Lung (tissue), 12 donors: ENCODE measurements around the gene OR6A2. TPM values are rescaled to one million over a fixed set of nuclear protein-coding genes. Genes with fewer than 3 reads are reported as not detected.

Experiments
- ATAC-seq: fragments of 200-7000 bp; cut with Tn5 transposase; one replicate; pipeline ENCODE4 v1.9.1; 2020; ENCODE audit warnings: moderate number of reproducible peaks; ENCODE audit not compliant: insufficient read depth, low FRiP score
- DNase-seq, 3 donors: peaks; one replicate each; pipeline ENCODE4 v3.0.0-alpha.2; 2013 to 2017
- H3K27ac ChIP-seq, 2 donors: one replicate each; pipeline ENCODE4 v1.5.1; 2013; ENCODE audit warnings: mild to moderate bottlenecking in 2 of 2, moderate library complexity in 2 of 2, control low read depth in 1 of 2, inconsistent platforms in 1 of 2, low read depth in 1 of 2, low read length in 1 of 2
- H3K27me3 ChIP-seq, 3 donors: one replicate each; pipeline ENCODE4 v1.5.1; 2013; ENCODE audit warnings: low read length in 2 of 3; ENCODE audit not compliant: control insufficient read depth in 3 of 3, insufficient read depth in 3 of 3
- H3K36me3 ChIP-seq, 4 donors: one replicate each; pipeline ENCODE4 v1.5.1; 2013; ENCODE audit warnings: low read length in 4 of 4, mild to moderate bottlenecking in 1 of 4, moderate library complexity in 1 of 4; ENCODE audit not compliant: control insufficient read depth in 4 of 4, insufficient read depth in 4 of 4
- H3K4me1 ChIP-seq, 5 donors: one replicate each; pipeline ENCODE4 v1.5.1; 2013; ENCODE audit warnings: low read length in 5 of 5, mild to moderate bottlenecking in 2 of 5, moderate library complexity in 1 of 5; ENCODE audit not compliant: control insufficient read depth in 5 of 5, insufficient read depth in 5 of 5
- H3K4me3 ChIP-seq: one replicate; pipeline ENCODE4 v1.5.1; 2013; ENCODE audit warnings: mild to moderate bottlenecking, control low read depth, moderate library complexity
- H3K9ac ChIP-seq, 2 donors: one replicate each; pipeline ENCODE4 v1.5.1; 2013; ENCODE audit warnings: low read length in 2 of 2, control low read depth in 1 of 2; ENCODE audit not compliant: insufficient read depth in 1 of 2
- H3K9me3 ChIP-seq, 4 donors: one replicate each; pipeline ENCODE4 v1.5.1; 2013; ENCODE audit warnings: low read length in 3 of 4, mild to moderate bottlenecking in 1 of 4, moderate library complexity in 1 of 4; ENCODE audit not compliant: control insufficient read depth in 4 of 4, insufficient read depth in 3 of 4
- CTCF ChIP-seq: IDR thresholded peaks from 2 replicates; pipeline ENCODE4 v1.5.1; 2012; ENCODE audit warnings: mild to moderate bottlenecking; ENCODE audit errors: control extremely low read depth, extremely low read depth
- WGBS, 2 donors: extraction: QIAGEN DNeasy Blood & Tissue Kit; methylation state at CpG; one replicate each; pipeline ENCODE4 v1.1.7; 2013; 5-methylcytosine and 5-hydroxymethylcytosine counted together
- polyA plus RNA-seq, 2 donors: library from polyadenylated mRNA; stranded (reverse); fragments of 200-250 nt; gene quantifications; one replicate each; pipeline ENCODE4 v1.2.1, GENCODE V29; 2013
- total RNA-seq, 2 donors: library from RNA; depleted of rRNA in 1 of 2; stranded (reverse); fragments of >200 nt in 1 of 2; gene quantifications; one replicate each; pipeline ENCODE4 v1.2.1, GENCODE V29; 2014 to 2021
- donor health status: control.
- donor health status: control.
- donor health status: Bipolar disorder and iron deficiency.
- donor health status: healthy.
- donor health status: DM: yes; HTN: yes; CAD: no.

OR6A2 gene
- total and polyA plus RNA-seq, 4 donors: 0.21 to 0.23 TPM; not detected in 2

GRCh38 chr11:6746086-6746618 lies 53.3 kb downstream of the OR6A2 start:
- whole genome bisulfite sequencing, 2 donors: 20 to 28% methylated on average over 5 of the region's 5 CpGs
- no peaks in the 10 kb centered on the region for H3K27me3 ChIP-seq
- no peaks in the 10 kb centered on the region for H3K9me3 ChIP-seq
- ATAC-seq (no peak), DNase-seq (peak in 2 of 3 donors; percentile 11 to 29)
- H3K4me1 ChIP-seq: peaks cover 0 to 5% (median 0%) of the 10 kb centered on the region in 5 donors
- peak overlapping the region in 1 of 2 donors; percentile 18 for H3K9ac ChIP-seq
- H3K4me3 ChIP-seq: peak overlapping the region; percentile 49
- peak overlapping the region; percentile 71 to 95 for H3K27ac ChIP-seq
- no peaks in the 10 kb centered on the region for H3K36me3 ChIP-seq
- no peak for TF ChIP-seq CTCF

GRCh38 chr11:6745465-6746015 lies 53.9 kb downstream of the OR6A2 start:
- peak; percentile 47 for ATAC-seq
- no peak for DNase-seq
- H3K9me3 ChIP-seq: no peaks in the 10 kb centered on the region
- no peaks in the 10 kb centered on the region for H3K27me3 ChIP-seq
- no peak overlapping the region for H3K4me3 ChIP-seq
- H3K4me1 ChIP-seq: peaks cover 0 to 5% (median 0%) of the 10 kb centered on the region in 5 donors
- no peak for TF ChIP-seq CTCF
- H3K36me3 ChIP-seq: no peaks in the 10 kb centered on the region
- H3K27ac ChIP-seq: peak overlapping the region in 1 of 2 donors; percentile 55
- H3K9ac ChIP-seq: no peak overlapping the region
- 12 to 23% methylated on average over 2 of the region's 2 CpGs for WGBS, 2 donors

GRCh38 chr11:6745018-6745417 lies 54.5 kb downstream of the OR6A2 start:
- Histone ChIP-seq H3K9ac (no peak overlapping the region), H3K27ac (no peak overlapping the region), H3K4me3 (no peak overlapping the region), H3K9me3 (no peaks in the 10 kb centered on the region), H3K36me3 (no peaks in the 10 kb centered on the region), H3K27me3 (no peaks in the 10 kb centered on the region), H3K4me1 (peaks cover 0 to 5% (median 0%) of the 10 kb centered on the region in 5 donors)
- ATAC-seq: no peak
- no peak for DNase-seq
- no peak for TF ChIP-seq CTCF
- WGBS, 2 donors: 58 to 68% methylated on average over 4 of the region's 4 CpGs
